Esophagus (tissue), 2 donors: ENCODE results near the gene TMEM30A. TPM values are rescaled to one million over a fixed set of nuclear protein-coding genes. Genes with fewer than 3 reads are reported as not detected.

Source experiments
- H3K27ac ChIP-seq, 2 donors: one replicate each; pipeline ENCODE4 v1.5.1; 2013; ENCODE audit warnings: low read depth in 2 of 2, mild to moderate bottlenecking in 2 of 2, inconsistent platforms in 1 of 2, low read length in 1 of 2, moderate library complexity in 1 of 2
- H3K27me3 ChIP-seq, 2 donors: one replicate each; pipeline ENCODE4 v1.6.1; 2013; ENCODE audit warnings: low read length in 2 of 2, control low read depth in 1 of 2, mild to moderate bottlenecking in 1 of 2; ENCODE audit not compliant: insufficient read depth in 2 of 2, control insufficient read depth in 1 of 2
- H3K36me3 ChIP-seq, 2 donors: one replicate each; pipeline ENCODE4 v1.6.1; 2013; ENCODE audit warnings: low read length in 1 of 2; ENCODE audit not compliant: control insufficient read depth in 2 of 2, insufficient read depth in 2 of 2
- H3K4me1 ChIP-seq, 2 donors: one replicate each; pipeline ENCODE4 v1.6.1; 2013; ENCODE audit warnings: low read length in 1 of 2; ENCODE audit not compliant: control insufficient read depth in 2 of 2, insufficient read depth in 2 of 2
- H3K4me3 ChIP-seq, 2 donors: one replicate each; pipeline ENCODE4 v1.5.1; 2013; ENCODE audit warnings: low read length in 2 of 2, mild to moderate bottlenecking in 2 of 2, low read depth in 1 of 2, moderate library complexity in 1 of 2
- H3K9me3 ChIP-seq, 2 donors: one replicate each; pipeline ENCODE4 v1.6.1; 2013; ENCODE audit warnings: mild to moderate bottlenecking in 2 of 2, low read depth in 1 of 2, low read length in 1 of 2, moderate library complexity in 1 of 2; ENCODE audit not compliant: control insufficient read depth in 2 of 2, insufficient read depth in 1 of 2
- WGBS, 2 donors: extraction: QIAGEN DNeasy Blood & Tissue Kit; methylation state at CpG; one replicate each; pipeline ENCODE4 v1.1.7; 2013; 5-methylcytosine and 5-hydroxymethylcytosine counted together
- polyA plus RNA-seq, 2 donors: library from polyadenylated mRNA; stranded (reverse); fragments of 200-250 nt; gene quantifications; one replicate each; pipeline ENCODE4 v1.2.3, GENCODE V29; 2013
- donor health status: healthy with polysubstance abuse.
- donor health status: Bipolar disorder and iron deficiency.

The TMEM30A gene
- polyA plus RNA-seq, 2 donors, result 27.4 to 32.9 TPM

DNA sequence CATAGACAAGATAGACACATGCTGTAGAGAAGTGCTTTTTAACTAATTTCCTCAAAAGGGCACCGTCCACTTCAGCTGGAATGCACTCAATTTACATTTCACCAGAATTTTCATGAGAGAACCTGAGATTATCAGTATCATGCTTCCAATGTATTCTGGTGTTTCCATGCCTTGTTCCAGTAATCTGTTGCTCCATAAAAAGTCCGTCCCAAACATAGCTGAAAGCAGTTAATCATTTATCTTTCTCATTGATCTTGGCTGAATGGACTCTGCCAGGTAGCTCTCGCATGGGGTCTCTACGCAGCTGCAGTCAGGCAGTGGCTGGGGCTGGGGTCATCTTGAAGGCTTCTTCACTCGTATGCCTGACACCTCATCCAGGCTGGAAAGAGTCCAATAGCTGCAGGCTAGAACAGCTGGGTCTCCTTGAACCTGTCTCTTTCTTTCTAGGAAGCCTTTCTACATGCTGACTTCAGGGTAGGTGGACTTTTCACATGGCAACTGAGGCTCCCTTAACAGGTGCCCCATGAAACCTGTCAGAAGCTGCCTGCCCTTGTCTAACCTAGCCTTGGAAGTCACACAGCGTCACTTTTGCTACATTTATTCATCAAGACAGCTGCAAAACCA lies 60.2 kb downstream of the TMEM30A start:
- Histone ChIP-seq H3K4me1 (no peaks in the 10 kb centered on the region), H3K27ac (no peak overlapping the region), H3K4me3 (no peak overlapping the region), H3K36me3 (no peaks in the 10 kb centered on the region), H3K9me3 (no peaks in the 10 kb centered on the region), H3K27me3 (no peaks in the 10 kb centered on the region)
- WGBS, 2 donors, result 64 to 71% methylated on average over 6 of the region's 6 CpGs

DNA sequence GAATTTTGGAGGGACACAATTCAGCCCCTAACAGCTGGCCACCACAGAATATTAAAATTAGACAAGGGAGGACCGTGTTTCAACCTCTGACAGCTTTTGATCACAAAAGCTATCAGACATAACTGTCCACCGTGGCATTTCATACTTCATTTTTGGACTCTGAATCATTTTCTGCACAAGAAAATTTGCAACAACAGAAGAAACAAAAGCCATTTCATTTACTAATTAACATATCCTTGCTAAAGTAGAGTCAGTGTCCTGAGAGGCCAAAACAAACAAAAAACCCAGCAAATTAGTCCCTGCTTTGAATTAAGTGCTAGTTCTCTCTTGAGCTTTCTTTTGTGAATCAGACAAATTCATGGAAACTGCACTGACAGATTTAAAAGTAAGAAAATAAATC lies 61.2 kb downstream of the TMEM30A start:
- 66% methylated on average over 2 of the region's 2 CpGs for WGBS, 2 donors

DNA sequence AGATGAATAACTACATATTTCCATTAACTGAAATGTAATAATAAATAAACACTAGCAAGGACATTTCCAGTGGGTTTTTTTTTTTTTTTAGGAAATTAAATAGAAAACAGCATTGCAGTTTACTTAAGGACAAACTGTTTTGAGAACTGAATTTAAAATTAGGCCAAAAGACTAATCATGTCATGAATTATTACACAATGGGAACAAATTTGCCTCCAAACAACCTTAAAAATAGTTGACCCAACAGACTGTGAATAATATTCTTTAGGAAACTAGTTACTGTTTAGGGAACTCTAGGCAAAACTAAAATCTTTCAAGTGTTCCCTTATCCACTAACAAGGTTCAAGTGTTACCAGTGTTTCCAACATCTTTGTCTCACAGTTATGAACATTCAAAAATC lies 62.3 kb downstream of the TMEM30A start:
- no peaks in the 10 kb centered on the region for H3K36me3 ChIP-seq
- H3K4me1 ChIP-seq, result no peaks in the 10 kb centered on the region
- no peaks in the 10 kb centered on the region for H3K27me3 ChIP-seq
- H3K27ac ChIP-seq, result no peak overlapping the region
- no peak overlapping the region for H3K4me3 ChIP-seq
- H3K9me3 ChIP-seq, result no peaks in the 10 kb centered on the region

More for the DNA sequence above, 61.2 kb downstream of the TMEM30A start:
- Histone ChIP-seq H3K9me3 (no peaks in the 10 kb centered on the region), H3K4me3 (no peak overlapping the region), H3K27me3 (no peaks in the 10 kb centered on the region), H3K27ac (no peak overlapping the region), H3K36me3 (no peaks in the 10 kb centered on the region), H3K4me1 (no peaks in the 10 kb centered on the region)

DNA sequence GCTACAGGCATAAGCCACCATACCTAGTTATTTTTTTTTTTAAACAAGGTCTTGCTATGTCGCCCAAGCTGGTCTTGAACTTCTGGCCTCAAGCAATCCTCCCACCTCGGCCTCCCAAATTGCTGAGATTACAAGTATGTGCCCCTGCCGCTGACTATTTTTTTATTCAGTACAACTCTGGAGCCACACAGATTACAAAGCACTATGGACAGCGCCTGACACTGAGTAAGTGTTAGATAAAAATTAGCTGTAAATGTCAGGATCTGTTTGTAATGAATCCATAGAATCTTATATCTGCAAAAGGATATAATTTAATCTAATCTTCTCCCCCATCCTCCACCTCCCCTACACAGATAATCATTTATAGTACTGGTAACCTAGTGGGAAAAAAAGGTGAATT lies 63.5 kb downstream of the TMEM30A start:
- H3K4me3 ChIP-seq, result no peak overlapping the region
- 87 to 92% methylated on average over 4 of the region's 4 CpGs for WGBS, 2 donors
- no peak overlapping the region for H3K27ac ChIP-seq
- no peaks in the 10 kb centered on the region for H3K36me3 ChIP-seq
- no peaks in the 10 kb centered on the region for H3K4me1 ChIP-seq
- H3K9me3 ChIP-seq, result no peaks in the 10 kb centered on the region
- H3K27me3 ChIP-seq, result no peaks in the 10 kb centered on the region

DNA sequence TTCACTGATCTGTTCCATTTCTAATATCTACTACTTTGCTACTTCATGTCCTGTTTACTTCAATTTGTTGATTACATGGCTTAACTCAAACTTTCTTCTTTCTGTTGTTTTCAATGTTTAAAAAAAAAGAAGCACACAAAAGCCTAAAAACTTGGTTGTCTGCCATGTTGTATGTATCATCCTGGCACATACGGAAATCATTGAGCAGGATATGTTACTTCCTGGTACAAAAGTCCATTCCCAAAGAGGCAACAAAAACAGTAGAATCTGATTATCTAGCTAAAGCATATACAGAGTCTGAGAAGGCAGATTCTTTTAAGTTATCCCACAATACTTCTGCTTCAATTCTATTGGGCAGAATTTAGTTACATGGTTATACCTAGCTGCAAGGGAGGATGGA lies 64.2 kb downstream of the TMEM30A start:
- H3K9me3 ChIP-seq, result no peaks in the 10 kb centered on the region
- no peaks in the 10 kb centered on the region for H3K36me3 ChIP-seq
- H3K27me3 ChIP-seq, result no peaks in the 10 kb centered on the region
- H3K4me3 ChIP-seq, result no peak overlapping the region
- no peak overlapping the region for H3K27ac ChIP-seq
- H3K4me1 ChIP-seq, result no peaks in the 10 kb centered on the region
- WGBS, 2 donors, result 20 to 42% methylated on average over 1 of the region's 1 CpG

DNA sequence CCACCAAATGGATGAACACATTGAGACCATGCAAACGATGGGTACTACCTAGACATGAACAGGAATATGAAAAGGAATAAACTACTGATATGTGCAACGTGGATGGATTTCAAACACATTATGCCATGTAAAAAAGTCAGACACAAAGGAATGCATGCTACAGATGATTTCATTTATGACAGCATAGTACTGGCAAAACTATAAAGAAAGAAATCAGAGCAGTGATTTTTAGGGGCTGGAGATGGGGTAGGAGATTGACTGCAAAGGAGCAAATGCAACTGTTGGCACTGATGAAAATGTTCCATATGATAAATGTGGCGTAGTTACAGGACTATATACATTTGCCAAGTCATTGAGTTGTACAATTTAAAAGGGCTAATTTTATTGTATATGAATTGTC lies 65.3 kb downstream of the TMEM30A start:
- H3K4me3 ChIP-seq, result no peak overlapping the region
- H3K4me1 ChIP-seq, result no peaks in the 10 kb centered on the region
- no peaks in the 10 kb centered on the region for H3K9me3 ChIP-seq
- 76 to 83% methylated on average over 3 of the region's 3 CpGs for WGBS, 2 donors
- no peaks in the 10 kb centered on the region for H3K27me3 ChIP-seq
- H3K36me3 ChIP-seq, result no peaks in the 10 kb centered on the region
- H3K27ac ChIP-seq, result no peak overlapping the region

DNA sequence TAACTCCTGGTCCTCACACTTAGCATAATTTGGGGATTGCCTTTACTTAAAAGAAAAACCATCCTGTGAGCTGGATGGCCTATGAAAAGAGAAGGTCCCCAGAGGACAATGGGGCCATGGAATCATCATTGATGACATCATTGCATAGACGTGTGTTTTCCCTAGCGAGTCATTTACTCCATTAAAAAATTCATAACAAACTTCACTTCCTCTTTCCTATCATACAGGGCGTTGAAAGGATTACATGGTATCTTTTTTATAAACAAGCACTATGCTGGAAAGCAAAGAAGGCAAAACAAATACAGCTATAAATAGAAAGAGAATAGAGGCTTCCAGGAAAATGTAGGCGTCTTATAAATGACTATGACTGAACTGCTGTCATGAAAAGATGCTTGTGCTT lies 67.4 kb downstream of the TMEM30A start:
- H3K36me3 ChIP-seq, result no peaks in the 10 kb centered on the region
- H3K4me1 ChIP-seq, result no peaks in the 10 kb centered on the region
- no peak overlapping the region for H3K4me3 ChIP-seq
- 21 to 28% methylated on average over 4 of the region's 4 CpGs for WGBS, 2 donors
- no peak overlapping the region for H3K27ac ChIP-seq
- H3K27me3 ChIP-seq, result no peaks in the 10 kb centered on the region
- no peaks in the 10 kb centered on the region for H3K9me3 ChIP-seq

DNA sequence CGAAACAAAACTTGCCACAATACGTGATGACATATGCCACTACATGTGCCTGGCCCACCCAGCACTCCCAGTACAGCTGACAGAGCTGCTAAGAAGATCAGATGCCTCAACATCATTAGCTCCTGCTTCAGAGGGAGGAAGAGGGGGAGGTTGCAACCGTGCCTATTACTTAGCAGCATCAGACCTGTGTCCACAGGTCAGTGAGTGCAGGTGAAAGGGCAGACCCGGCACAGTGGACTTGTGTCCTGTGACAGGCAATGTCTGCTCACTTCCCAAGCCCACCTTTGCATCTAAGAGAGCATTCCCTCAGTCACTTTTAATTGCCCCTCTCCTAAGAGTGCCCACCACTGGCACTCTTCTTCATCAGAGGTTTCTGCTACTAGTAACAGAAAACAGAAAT lies 69.3 kb downstream of the TMEM30A start:
- Histone ChIP-seq H3K4me1 (no peaks in the 10 kb centered on the region), H3K4me3 (no peak overlapping the region), H3K36me3 (no peaks in the 10 kb centered on the region), H3K9me3 (no peaks in the 10 kb centered on the region), H3K27me3 (no peaks in the 10 kb centered on the region), H3K27ac (no peak overlapping the region)
- 45 to 52% methylated on average over 4 of the region's 4 CpGs for WGBS, 2 donors

DNA sequence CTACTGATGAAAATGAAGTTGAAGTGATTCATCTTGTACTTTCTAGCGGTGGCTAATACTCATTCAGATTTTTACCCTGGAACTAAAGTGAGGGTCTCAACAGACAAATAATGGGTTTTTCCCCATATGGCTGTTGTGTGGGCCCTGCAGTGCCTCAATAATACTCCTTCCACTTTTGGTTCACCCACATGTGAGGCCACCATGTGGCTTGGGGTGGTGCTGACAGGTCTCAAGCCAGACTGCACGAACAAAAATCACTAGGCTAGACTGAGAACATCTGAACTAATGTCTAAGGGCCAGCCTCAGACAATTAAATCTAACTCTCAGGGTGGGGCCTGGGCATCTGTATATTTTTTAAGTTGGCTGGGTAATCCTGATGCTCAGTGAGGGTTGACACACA lies 70.9 kb downstream of the TMEM30A start:
- Histone ChIP-seq H3K4me3 (no peak overlapping the region), H3K9me3 (no peaks in the 10 kb centered on the region)
- WGBS, 2 donors, result 80 to 84% methylated on average over 2 of the region's 2 CpGs

DNA sequence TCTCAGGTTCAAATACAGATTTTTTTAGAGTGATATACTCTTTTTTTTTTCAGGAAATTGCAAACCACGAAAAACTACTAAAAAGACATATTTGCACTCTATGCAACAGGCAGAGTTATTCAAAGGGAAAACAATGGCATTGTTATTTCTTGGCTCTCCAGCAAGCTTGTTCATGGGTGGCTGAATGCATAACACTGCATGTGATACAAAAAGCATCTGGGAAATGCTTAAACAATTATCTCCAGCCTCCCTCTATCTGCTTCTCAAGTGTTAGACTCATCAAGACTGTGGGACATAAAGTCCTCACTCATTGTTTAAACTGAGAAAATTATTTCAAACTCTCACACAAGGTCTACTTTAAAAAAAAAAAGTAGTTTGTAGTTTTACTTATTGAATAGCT lies 71.5 kb downstream of the TMEM30A start:
- Histone ChIP-seq H3K27me3 (no peaks in the 10 kb centered on the region), H3K36me3 (no peaks in the 10 kb centered on the region), H3K4me1 (no peaks in the 10 kb centered on the region), H3K27ac (no peak overlapping the region), H3K4me3 (no peak overlapping the region), H3K9me3 (no peaks in the 10 kb centered on the region)
- 13 to 32% methylated on average over 1 of the region's 1 CpG for WGBS, 2 donors

More for the DNA sequence above, 70.9 kb downstream of the TMEM30A start:
- no peaks in the 10 kb centered on the region for H3K36me3 ChIP-seq
- no peaks in the 10 kb centered on the region for H3K27me3 ChIP-seq
- no peak overlapping the region for H3K27ac ChIP-seq
- no peaks in the 10 kb centered on the region for H3K4me1 ChIP-seq
